GM21576 (cell line): ENCODE results near the gene SDS.

Source experiments
- ATAC-seq: cut with Tn5 transposase; IDR thresholded peaks from one replicate; pipeline ENCODE4 v1.9.1; 2021; ENCODE audit warnings: mild to moderate bottlenecking, moderate library complexity; ENCODE audit not compliant: unreplicated experiment

The SDS gene

GRCh38 chr12:113427882-113428281 is 24.2 kb upstream of the SDS start:
- ATAC-seq = no peak

- ATAC-seq = no peak
Measured at GRCh38 chr12:113425960-113426453, 22.3 kb upstream of the SDS start.

GRCh38 chr12:113424915-113425823 is 21.5 kb upstream of the SDS start:
- no peak for ATAC-seq

GRCh38 chr12:113424456-113424855 is 20.8 kb upstream of the SDS start:
- no peak for ATAC-seq

GRCh38 chr12:113422886-113423669 is 19.4 kb upstream of the SDS start:
- ATAC-seq = no peak

- peak; percentile 83 for ATAC-seq
Measured at GRCh38 chr12:113422030-113422885, 18.6 kb upstream of the SDS start, which contains the start of gene SDSL. Gene SDSL (plus strand): TSS chr12:113422380. CDS start chr12:113427983, 5,603 bp downstream.

- ATAC-seq = no peak
Measured at GRCh38 chr12:113420996-113421595, 17.4 kb upstream of the SDS start.

GRCh38 chr12:113418213-113418879 is 14.7 kb upstream of the SDS start:
- ATAC-seq = no peak

- ATAC-seq = no peak
Measured at GRCh38 chr12:113416091-113416754, 12.5 kb upstream of the SDS start.

- ATAC-seq = no peak
Measured at GRCh38 chr12:113414519-113415038, 10.9 kb upstream of the SDS start.

- ATAC-seq = no peak
Measured at GRCh38 chr12:113413488-113413939, 9.8 kb upstream of the SDS start.

- ATAC-seq = no peak
Measured at GRCh38 chr12:113409462-113410124, 5.9 kb upstream of the SDS start.

GRCh38 chr12:113408756-113409298 is 5.1 kb upstream of the SDS start:
- ATAC-seq = no peak

- ATAC-seq = no peak
Measured at GRCh38 chr12:113407931-113408600, 4.4 kb upstream of the SDS start.

- no peak for ATAC-seq
Measured at GRCh38 chr12:113405694-113406093, 2.0 kb upstream of the SDS start.

GRCh38 chr12:113402586-113403260 is 964 bp downstream of the SDS start:
- ATAC-seq = no peak
